ENCODE results near the gene HIVEP3.
A peak's percentile ranks its signal among the peaks of the same experiment; 100 is the strongest.

The HIVEP3 gene

GRCh38 chr1:41516168-41517061 is 402.3 kb downstream of the HIVEP3 start:
- H4K20me1 ChIP-seq (ENCODE audit: insufficient read depth, low read length) = no peaks in the 10 kb centered on the region
- no peaks in the 10 kb centered on the region for H3K27me3 ChIP-seq (replicated peaks; ENCODE audit: insufficient read depth, low read length)
- peak; percentile 72 for DNase-seq
- H3K36me3 ChIP-seq (replicated peaks; ENCODE audit: insufficient read depth, low read length) = no peaks in the 10 kb centered on the region
- H3K9me3 ChIP-seq (replicated peaks; ENCODE audit: insufficient read depth, low read length) = no peaks in the 10 kb centered on the region
- no peaks in the 10 kb centered on the region for H3F3A ChIP-seq (ENCODE audit: insufficient read depth, low read length)
- H3K4me3 ChIP-seq (ENCODE audit: low read length) = peak overlapping the region; percentile 71
- TF ChIP-seq CTCF (IDR thresholded peaks at IDR 0.05; ENCODE audit: low read length) = peak; percentile 89
- no peak for TF ChIP-seq EZH2 (optimal IDR thresholded peaks at IDR 0.05; ENCODE audit: low read depth, low read length)
- TF ChIP-seq EZH2phosphoT487 (IDR thresholded peaks at IDR 0.05; ENCODE audit: low read length) = no peak
- H3K4me1 ChIP-seq (ENCODE audit: low read length) = peaks cover 21% of the 10 kb centered on the region
- H2AFZ ChIP-seq (ENCODE audit: low read length) = peak overlapping the region; percentile 90
- no peaks in the 10 kb centered on the region for H3K79me2 ChIP-seq (ENCODE audit: low read length)
- peak overlapping the region; percentile 98 for H3K4me2 ChIP-seq (ENCODE audit: low read depth, low read length)
- peak overlapping the region; percentile 75 for H3K9ac ChIP-seq (ENCODE audit: low read length)
- H3K9me2 ChIP-seq (replicated peaks; ENCODE audit: insufficient read depth, low read length) = no peaks in the 10 kb centered on the region
- H3K27ac ChIP-seq (ENCODE audit: low read length) = peak overlapping the region; percentile 31; the same call in 1 of the 2 replicates

- H2AFZ ChIP-seq (ENCODE audit: low read length) = no peak overlapping the region
- no peaks in the 10 kb centered on the region for H3F3A ChIP-seq (ENCODE audit: insufficient read depth, low read length)
- no peak overlapping the region for H3K27ac ChIP-seq (ENCODE audit: low read length)
- no peaks in the 10 kb centered on the region for H3K27me3 ChIP-seq (replicated peaks; ENCODE audit: insufficient read depth, low read length)
- H3K79me2 ChIP-seq (ENCODE audit: low read length) = no peaks in the 10 kb centered on the region
- H3K9me3 ChIP-seq (replicated peaks; ENCODE audit: insufficient read depth, low read length) = no peaks in the 10 kb centered on the region
- H3K9me2 ChIP-seq (replicated peaks; ENCODE audit: insufficient read depth, low read length) = no peaks in the 10 kb centered on the region
- H4K20me1 ChIP-seq (ENCODE audit: insufficient read depth, low read length) = no peaks in the 10 kb centered on the region
- peaks cover 21% of the 10 kb centered on the region for H3K4me1 ChIP-seq (ENCODE audit: low read length)
- H3K4me3 ChIP-seq (ENCODE audit: low read length) = peak overlapping the region; percentile 71; the same call in 1 of the 2 replicates
- DNase-seq = no peak
- no peak for TF ChIP-seq EZH2phosphoT487 (IDR thresholded peaks at IDR 0.05; ENCODE audit: low read length)
- TF ChIP-seq EZH2 (optimal IDR thresholded peaks at IDR 0.05; ENCODE audit: low read depth, low read length) = no peak
- no peak for TF ChIP-seq CTCF (IDR thresholded peaks at IDR 0.05; ENCODE audit: low read length)
- no peak overlapping the region for H3K9ac ChIP-seq (ENCODE audit: low read length)
- peak overlapping the region; percentile 98 for H3K4me2 ChIP-seq (ENCODE audit: low read depth, low read length)
- no peaks in the 10 kb centered on the region for H3K36me3 ChIP-seq (replicated peaks; ENCODE audit: insufficient read depth, low read length)
Measured at GRCh38 chr1:41515778-41516167, 402.9 kb downstream of the HIVEP3 start.

GRCh38 chr1:41515131-41515678 is 403.5 kb downstream of the HIVEP3 start:
- H3K79me2 ChIP-seq (ENCODE audit: low read length) = no peaks in the 10 kb centered on the region

More at GRCh38 chr1:41515131-41515678, 403.5 kb downstream of the HIVEP3 start:
- no peaks in the 10 kb centered on the region for H3K9me2 ChIP-seq (replicated peaks; ENCODE audit: insufficient read depth, low read length)
- no peak overlapping the region for H3K27ac ChIP-seq (ENCODE audit: low read length)
- H4K20me1 ChIP-seq (ENCODE audit: insufficient read depth, low read length) = no peaks in the 10 kb centered on the region
- no peak overlapping the region for H3K9ac ChIP-seq (ENCODE audit: low read length)
- H3K4me1 ChIP-seq (ENCODE audit: low read length) = peaks cover 21% of the 10 kb centered on the region
- no peak overlapping the region for H2AFZ ChIP-seq (ENCODE audit: low read length)
- no peak overlapping the region for H3K4me2 ChIP-seq (ENCODE audit: low read depth, low read length)
- H3F3A ChIP-seq (ENCODE audit: insufficient read depth, low read length) = no peaks in the 10 kb centered on the region
- DNase-seq = peak; percentile 29
- no peak overlapping the region for H3K4me3 ChIP-seq (ENCODE audit: low read length)
- H3K27me3 ChIP-seq (replicated peaks; ENCODE audit: insufficient read depth, low read length) = no peaks in the 10 kb centered on the region
- H3K36me3 ChIP-seq (replicated peaks; ENCODE audit: insufficient read depth, low read length) = no peaks in the 10 kb centered on the region
- TF ChIP-seq CTCF (IDR thresholded peaks at IDR 0.05; ENCODE audit: low read length) (no peak), EZH2 (optimal IDR thresholded peaks at IDR 0.05; ENCODE audit: low read depth, low read length) (no peak), EZH2phosphoT487 (IDR thresholded peaks at IDR 0.05; ENCODE audit: low read length) (no peak)
- no peaks in the 10 kb centered on the region for H3K9me3 ChIP-seq (replicated peaks; ENCODE audit: insufficient read depth, low read length)
